GM19099 (cell line): Measurements from ENCODE around the gene TAS2R10.

ENCODE experiments used
- POLR2A ChIP-seq: IDR thresholded peaks from 3 replicates; pipeline ENCODE4 v1.6.1; 2011; ENCODE audit warnings: low read depth; ENCODE audit not compliant: insufficient read length; ENCODE audit errors: extremely low read depth

The TAS2R10 gene

GRCh38 chr12:10802587-10802986 lies 23.6 kb downstream of the TAS2R10 start, which contains the start of gene TAS2R7:
Gene TAS2R7 (minus strand): TSS chr12:10802627. CDS start chr12:10802570, 57 bp downstream.
- TF ChIP-seq POLR2A, result no peak

- TF ChIP-seq POLR2A, result no peak
Observed at GRCh38 chr12:10801741-10802140, 24.4 kb downstream of the TAS2R10 start.

- no peak for TF ChIP-seq POLR2A
Observed at GRCh38 chr12:10794222-10794621, 31.9 kb downstream of the TAS2R10 start.

- no peak for TF ChIP-seq POLR2A
Observed at GRCh38 chr12:10783252-10783651, 42.9 kb downstream of the TAS2R10 start.

- no peak for TF ChIP-seq POLR2A
Observed at GRCh38 chr12:10779103-10779502, 47.1 kb downstream of the TAS2R10 start.
